Measurements from ENCODE around the gene ZNF835.

The ZNF835 gene

DNA sequence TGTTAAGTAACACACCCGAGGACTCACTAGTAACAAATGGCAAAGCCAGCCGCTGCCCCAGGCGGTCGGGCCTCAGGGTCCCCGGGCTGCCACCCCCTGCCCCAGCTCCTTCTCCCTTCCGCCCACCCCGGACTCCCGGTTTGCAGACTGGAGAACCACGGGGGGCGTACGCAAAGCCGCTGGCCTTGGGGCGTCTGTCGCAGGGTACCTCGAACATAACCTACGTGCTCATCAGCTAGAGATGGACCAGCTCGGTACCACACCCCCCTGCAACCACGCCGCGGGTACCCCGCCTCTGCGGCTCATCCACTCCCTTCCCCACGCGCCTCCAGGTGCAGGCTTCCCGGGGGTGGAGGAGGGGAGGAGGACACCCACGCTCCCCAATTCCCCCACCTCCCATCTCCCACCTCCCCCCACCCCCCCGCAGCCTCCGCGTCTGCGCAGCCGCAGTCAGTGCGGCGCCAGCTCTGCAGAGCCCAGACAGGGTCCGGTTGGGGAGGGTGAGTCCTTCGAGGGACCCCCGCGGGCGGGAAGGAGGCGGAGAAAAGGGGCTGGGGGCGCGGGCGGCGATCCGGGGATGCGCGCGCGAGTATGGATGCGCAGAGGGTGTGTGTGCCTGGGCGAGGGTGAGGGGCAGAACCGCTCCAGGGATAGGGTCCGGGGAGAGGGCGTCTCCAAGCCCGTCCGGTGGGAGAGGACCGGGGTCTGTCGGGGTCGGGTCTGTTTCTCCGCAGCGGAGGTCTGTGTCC is 28.7 kb downstream of the ZNF835 start, which contains the start of gene SMIM17:
Gene SMIM17, plus strand, starts transcription at position 449 of the 749 bp plus-strand sequence. CDS start 2,509 bp downstream, outside the sequence.
- no peak within 1 kb of the TSS for H3K27ac ChIP-seq
- H3K4me3 ChIP-seq: no peak within 1 kb of the TSS
- TF ChIP-seq, protein P1, sequence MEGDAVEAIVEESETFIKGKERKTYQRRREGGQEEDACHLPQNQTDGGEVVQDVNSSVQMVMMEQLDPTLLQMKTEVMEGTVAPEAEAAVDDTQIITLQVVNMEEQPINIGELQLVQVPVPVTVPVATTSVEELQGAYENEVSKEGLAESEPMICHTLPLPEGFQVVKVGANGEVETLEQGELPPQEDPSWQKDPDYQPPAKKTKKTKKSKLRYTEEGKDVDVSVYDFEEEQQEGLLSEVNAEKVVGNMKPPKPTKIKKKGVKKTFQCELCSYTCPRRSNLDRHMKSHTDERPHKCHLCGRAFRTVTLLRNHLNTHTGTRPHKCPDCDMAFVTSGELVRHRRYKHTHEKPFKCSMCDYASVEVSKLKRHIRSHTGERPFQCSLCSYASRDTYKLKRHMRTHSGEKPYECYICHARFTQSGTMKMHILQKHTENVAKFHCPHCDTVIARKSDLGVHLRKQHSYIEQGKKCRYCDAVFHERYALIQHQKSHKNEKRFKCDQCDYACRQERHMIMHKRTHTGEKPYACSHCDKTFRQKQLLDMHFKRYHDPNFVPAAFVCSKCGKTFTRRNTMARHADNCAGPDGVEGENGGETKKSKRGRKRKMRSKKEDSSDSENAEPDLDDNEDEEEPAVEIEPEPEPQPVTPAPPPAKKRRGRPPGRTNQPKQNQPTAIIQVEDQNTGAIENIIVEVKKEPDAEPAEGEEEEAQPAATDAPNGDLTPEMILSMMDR (IDR thresholded peaks at IDR 0.05): no peak

DNA sequence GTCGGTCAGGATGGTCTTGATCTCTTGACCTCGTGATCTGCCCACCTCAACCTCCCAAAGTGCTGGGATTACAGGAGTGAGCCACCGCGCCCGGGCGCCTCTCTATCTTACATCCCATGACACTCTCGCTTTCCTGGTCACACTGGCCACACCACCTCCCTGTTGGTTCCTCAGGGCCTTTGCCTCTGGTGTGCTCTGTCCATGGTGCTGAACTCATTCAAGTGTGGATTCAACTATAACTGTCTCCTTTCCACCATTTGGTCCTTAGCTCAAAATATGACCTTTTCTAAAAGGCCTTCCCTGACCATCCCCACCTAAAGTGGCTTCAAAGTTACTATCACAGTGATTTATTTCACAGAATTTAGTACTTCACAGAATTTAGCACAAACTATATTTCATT is 32.3 kb downstream of the ZNF835 start:
- DNase-seq (ENCODE audit: low spot score): no peak
- TF ChIP-seq, protein P1 (IDR thresholded peaks at IDR 0.05): no peak
- H3K4me3 ChIP-seq: no peak overlapping the region
- no peak overlapping the region for H3K27ac ChIP-seq

More for the DNA sequence above, 28.7 kb downstream of the ZNF835 start, which contains the start of gene SMIM17:
- DNase-seq (ENCODE audit: low spot score): no peak

DNA sequence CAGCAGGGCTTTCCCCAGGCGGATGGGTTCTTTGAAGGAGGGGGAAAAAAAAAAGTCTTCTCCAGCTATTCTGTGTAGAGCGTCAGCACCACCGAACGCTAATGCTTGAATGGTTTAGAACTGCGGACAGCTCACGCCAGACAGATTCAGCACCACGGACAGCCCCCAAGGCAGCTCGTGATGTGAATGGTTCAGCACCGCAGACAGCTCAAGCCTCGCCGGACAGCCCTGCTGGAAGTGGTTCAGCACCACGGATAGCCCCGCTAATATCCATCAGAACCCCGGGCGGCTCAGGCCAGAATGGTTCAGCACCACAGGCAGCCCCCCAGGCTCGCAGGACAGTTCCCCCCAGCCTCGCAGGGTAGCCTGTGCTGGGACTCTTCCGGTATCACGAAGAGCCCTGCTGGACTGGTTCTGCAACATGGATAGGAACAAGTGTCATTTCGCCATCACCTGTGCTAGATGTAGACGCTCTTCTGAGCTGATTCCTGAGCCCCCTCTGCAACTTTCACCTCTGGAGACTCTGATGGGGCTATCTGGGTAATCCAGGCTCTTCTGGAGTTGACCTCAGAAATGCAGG is 33.5 kb downstream of the ZNF835 start:
- Histone ChIP-seq H3K4me3 (no peak overlapping the region), H3K27ac (no peak overlapping the region)
- TF ChIP-seq, protein P1 (IDR thresholded peaks at IDR 0.05): no peak
- no peak for DNase-seq (ENCODE audit: low spot score)

DNA sequence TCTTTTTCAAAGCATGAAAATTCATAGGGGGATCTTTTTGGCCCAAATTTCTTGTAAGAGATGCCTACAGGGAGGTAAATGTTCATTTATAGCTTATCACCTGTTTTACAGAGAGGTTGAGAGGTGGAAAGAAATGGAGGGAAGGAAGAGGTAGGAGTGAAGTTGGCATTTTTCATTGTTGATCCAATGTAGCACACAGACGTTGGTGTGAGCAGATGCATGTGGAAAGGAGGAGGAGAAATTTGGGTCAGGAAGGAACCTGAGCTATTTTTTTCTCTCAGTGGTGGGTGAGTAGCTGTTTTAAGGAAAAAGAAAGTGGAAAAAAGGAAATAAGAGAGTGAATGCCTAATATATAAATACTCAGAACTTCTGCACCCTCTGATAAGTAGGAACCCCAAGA is 38.5 kb downstream of the ZNF835 start:
- no peak overlapping the region for H3K27ac ChIP-seq
- no peak overlapping the region for H3K4me3 ChIP-seq
- TF ChIP-seq, protein P1 (IDR thresholded peaks at IDR 0.05): no peak
- no peak for DNase-seq (ENCODE audit: low spot score)

DNA sequence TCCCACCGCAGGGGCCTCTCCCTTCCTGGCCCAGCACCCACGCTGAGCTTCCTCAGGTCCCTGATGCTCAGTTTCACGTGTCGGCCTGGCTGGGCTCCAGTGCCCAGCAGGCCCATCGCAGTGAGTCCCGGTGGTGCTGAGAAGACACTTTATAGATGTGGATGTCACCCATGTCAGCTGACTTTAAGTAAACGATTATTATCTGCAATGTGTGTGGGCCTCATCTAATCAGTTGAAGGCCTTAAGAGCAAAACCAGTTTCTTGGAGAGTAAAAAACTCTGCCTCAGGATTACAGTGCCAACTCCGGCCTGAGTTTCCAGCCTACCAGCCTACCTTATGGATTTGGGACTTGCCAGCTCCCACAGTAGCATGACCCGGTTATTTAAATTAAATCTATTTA is 45.8 kb downstream of the ZNF835 start:
- DNase-seq (ENCODE audit: low spot score): no peak
- TF ChIP-seq, protein P1 (IDR thresholded peaks at IDR 0.05): no peak
- Histone ChIP-seq H3K27ac (no peak overlapping the region), H3K4me3 (no peak overlapping the region)

DNA sequence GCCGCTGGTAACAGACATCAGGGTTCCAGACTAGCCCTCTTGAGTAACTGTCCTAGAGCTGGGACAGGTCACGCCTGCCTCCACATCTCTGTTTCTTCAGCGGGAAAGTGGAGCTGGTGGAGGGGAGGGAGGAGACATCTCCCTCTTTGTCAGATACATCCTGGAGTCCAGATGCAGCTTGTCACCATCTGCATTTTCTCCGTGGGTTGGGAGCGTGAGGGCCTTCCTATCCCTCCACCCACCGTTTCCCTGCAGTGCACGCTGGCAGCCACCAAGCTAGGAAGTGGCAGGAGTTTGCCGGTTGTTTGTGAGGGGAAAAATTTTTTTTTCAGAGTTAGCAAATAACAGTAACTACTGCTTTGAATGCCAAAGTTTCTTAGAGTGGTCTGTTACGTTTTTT is 48.6 kb downstream of the ZNF835 start:
- H3K27ac ChIP-seq: no peak overlapping the region
- DNase-seq (ENCODE audit: low spot score): no peak
- TF ChIP-seq, protein P1 (IDR thresholded peaks at IDR 0.05): no peak
- no peak overlapping the region for H3K4me3 ChIP-seq

DNA sequence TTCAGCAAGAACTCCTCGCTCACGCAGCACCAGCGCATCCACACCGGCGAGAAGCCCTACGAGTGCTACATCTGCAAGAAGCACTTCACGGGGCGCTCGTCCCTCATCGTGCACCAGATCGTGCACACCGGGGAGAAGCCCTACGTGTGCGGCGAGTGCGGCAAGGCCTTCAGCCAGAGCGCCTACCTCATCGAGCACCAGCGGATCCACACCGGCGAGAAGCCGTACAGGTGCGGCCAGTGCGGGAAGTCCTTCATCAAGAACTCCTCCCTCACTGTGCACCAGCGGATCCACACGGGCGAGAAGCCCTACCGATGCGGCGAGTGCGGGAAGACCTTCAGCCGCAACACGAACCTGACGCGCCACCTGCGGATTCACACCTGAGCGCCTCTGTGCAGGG is 49.2 kb downstream of the ZNF835 start:
- H3K27ac ChIP-seq: no peak overlapping the region
- DNase-seq (ENCODE audit: low spot score): no peak
- TF ChIP-seq, protein P1 (IDR thresholded peaks at IDR 0.05): no peak
- no peak overlapping the region for H3K4me3 ChIP-seq

All from coronary artery (tissue), 2 donors.